Measurements from ENCODE around the gene MYO7B.

The MYO7B gene

DNA sequence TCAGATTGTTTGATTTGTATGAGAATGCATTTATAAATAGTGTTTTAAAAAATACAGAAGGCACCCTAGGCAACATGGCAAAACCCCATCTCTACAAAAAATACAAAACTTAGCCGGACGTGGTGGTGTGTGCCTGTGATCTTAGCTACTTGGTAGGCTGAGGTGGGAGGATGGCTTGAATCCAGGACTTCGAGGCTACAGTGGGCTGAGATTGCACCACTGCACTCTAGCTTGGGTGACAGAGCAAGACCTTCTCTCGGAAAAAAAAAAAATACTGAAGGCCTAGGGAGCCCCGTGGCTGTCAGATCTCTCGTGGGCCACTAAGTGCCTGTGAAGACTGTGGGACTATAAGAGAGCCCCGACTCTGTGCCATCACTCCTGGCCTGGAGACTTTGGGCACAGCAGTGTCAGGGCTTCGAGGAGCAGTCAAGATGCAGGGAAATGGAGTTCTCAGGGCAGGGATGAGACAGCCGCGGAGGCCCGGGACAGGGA is 40.5 kb downstream of the MYO7B start:
- no peak for DNase-seq

DNA sequence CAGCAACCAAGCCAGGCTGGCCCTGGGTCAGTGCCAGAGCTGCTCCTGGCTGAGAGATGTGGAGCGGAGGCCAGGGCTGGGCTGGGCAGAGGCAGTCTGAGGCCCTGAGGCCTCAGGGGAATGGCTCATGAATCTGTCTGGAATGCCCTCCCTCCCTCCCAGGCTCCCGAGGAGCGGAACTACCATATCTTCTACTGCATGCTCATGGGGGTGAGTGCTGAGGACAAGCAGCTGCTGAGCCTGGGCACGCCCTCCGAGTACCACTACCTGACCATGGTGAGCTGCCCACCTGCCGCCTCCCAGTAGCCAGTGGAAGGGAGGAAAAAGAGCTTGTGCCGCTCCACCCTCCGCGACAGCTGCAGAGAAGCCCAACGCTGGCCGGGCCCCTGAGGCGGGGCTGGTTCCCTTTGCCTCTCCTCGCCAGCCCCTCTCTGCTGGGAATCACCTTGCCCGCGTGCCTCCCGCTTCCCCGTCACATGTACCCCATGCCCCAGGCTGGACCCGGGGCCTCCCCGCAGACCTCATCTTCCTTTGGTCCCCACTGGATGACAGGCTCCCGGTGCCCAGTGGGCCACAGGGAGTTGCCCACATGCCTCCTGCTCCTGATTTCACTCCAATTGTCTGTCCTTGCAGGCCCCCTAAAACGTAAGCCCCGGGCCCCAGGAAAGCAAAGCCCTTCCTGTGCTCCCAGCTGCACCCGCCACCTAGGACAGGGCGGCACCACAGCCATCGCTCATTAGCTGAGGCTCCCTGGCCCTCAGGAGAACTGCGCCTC is 41.1 kb downstream of the MYO7B start:
- peak in 1 of 2 experiments; percentile 41 for DNase-seq

DNA sequence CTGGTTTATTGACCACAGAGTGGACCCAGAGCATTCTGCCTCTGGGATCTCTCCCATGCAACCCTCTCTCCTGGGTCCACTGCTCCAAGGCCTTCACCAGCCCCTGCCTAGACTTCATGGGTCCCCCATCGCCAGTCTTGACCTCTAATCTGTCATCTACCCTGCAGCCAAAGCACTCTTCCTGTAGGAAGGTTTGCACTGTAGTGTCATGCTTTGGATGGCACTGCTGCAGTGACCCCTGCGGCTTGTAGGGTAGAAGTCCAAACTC is 41.7 kb downstream of the MYO7B start:
- DNase-seq = no peak

DNA sequence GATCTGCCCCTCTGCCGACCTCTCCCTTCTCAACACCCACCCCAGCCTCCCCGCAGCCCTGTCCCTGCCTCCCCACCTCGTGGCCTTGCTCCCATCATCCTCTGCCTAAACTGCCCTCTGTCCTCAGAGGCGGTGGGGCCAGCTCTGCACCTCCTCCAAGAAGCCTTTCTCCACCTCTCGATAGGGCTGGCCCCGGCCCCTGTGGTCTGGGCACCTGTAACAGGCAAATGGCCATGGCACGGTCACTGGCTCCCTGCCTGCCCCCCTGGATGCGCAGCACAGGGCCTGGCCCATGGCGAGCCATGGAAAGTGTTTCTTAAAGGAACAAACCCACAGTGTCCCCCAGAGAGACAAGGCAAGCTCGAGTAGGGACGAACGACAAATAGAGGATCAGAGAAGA is 42.0 kb downstream of the MYO7B start:
- DNase-seq = no peak

DNA sequence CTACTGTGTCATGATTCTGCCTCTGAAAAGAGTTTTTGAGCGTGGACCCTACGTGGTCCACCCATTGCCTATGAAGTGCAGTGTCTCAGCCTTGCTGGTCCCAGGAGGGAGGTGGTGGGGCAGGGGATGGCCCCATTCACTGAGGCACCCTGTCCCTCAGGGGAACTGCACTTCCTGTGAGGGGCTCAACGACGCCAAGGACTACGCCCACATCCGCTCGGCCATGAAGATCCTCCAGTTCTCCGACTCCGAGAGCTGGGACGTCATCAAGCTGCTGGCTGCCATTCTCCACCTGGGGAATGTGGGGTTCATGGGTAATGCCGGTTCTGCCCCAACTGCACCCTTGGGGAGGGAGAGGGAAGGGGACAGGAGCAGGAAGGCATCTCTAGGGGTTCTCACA is 42.5 kb downstream of the MYO7B start:
- DNase-seq = no peak

DNA sequence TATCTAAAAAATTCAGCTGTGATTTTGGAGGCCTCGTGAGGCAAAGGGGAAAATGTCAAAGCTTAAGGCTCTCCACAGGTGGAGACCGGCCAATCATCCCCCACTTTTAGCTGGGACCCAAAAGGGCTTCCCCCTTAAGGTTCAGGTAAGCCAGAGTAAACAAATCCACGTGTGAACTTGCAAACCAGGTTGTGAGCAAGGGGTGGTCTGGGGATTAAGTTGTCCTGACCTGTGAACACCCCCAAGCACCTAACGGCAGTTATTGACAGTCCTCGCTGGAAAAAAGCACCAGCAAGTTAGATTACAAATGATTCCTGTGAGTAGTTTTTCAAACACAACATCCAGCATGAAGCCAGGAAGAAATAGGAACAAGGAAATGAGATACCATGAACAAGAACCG is 42.9 kb downstream of the MYO7B start:
- DNase-seq = no peak

DNA sequence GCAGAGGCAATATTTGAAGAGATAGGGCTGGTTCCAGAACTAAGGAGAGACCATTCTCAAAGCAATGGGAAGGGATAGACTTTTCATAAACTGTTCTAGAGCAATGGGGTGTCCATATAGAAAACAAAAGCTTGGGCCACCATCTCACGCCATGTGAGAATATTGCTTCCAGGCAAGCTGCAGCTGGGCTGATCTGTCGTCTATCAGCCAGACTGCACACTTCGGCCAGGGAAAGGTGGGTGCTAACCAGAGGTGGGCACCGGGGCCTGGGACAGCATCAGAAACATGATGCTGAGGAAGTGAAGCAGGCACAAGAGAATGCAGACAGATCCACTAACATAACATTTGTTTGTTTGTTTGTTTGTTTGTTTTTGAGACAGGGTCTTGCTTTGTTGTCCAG is 43.7 kb downstream of the MYO7B start:
- DNase-seq = no peak

DNA sequence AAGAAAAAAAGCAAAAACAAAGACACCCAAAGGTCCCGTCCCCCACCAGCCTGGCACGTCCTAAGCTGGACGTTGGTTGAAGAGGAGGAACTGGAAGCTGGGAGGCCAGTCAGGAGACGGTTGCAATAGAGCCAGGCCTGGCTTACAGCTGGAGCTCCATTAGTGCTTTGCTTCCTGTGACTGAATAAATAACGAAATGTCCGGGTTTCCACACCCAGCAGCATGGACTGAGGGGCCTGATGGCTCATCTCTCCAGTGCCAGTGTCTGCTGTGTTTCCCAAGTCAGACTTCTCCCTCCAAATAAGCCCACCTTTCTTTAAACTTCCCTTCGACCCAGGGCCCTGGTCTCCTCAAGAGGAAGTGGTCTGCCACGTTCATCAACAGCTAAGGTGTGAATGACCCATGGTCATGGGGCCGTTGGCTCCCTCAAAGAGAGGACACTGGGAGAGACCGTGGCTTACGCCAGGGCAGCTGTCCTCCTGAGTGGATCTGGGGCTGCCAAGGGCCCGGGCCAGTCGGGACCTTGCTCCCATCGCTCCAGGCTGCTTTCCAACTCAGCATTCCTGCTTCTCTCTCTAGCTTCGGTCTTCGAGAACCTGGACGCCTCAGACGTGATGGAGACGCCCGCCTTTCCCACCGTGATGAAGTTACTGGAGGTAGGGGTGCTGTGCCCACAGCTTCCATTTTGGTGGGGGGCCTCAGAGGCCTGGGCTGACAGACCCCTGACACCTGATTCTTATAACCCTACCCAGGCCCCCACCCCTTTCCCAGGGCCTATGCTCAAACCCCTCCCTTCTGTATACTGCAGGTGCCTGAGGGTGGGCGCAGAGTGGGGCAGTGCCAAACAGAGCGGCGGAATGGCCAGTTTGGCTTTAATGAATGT is 44.9 kb downstream of the MYO7B start:
- no peak for DNase-seq

DNA sequence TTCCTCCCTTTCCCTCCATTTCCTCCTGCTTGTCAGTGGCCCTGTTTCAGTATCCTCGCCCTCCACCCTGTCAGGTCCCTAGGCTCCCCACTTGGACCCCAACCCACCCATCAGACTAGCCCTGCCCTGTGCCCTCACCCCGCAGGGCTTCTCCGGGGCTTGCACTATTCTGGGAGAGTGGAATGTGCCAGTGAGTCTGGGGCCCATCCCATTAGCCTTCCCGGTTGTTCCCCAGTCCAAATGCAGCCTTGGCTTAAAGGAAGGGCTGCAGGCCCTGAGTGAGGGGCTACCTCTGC is 45.5 kb downstream of the MYO7B start:
- DNase-seq = no peak

DNA sequence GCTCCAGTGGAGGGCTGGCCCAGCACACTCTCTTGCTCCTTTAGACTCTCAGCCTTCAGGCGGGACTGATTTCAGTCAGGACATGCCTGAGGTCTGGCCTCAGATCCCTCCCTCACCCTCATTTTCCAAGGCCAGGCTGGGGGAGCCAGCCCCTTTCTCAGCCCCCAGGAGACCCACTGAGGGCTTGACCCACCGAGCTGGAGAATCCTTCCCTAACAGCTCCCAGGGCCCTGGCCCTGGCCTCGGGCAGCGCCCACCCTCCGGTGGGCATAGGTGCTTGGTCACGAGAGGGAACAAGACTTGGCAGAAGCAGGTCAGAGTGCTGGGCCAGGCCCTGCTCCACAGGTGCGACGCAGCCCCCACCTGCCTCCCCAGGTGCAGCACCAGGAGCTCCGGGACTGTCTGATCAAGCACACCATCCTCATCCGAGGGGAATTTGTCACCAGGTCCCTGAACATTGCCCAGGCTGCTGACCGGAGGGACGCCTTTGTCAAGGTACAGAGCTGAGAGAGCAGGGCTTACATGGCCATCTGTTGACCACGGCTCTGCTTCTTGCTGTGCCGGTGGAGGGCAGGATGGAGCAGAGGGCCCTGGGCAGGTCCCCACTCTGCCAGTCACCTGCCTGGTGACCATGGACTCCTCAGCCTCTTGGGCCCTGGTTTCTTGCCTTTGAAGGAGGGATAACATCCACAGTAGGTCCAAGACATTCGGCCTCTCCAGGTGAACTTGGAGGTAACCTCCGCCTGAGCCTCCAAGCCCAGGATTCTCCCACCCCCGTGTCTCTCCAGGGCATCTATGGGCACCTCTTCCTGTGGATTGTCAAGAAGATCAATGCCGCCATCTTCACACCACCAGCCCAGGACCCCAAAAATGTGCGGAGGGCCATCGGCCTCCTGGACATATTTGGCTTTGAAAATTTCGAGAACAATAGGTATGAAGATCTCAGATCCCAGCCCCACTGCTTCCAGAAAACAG is 46.3 kb downstream of the MYO7B start:
- DNase-seq = no peak

DNA sequence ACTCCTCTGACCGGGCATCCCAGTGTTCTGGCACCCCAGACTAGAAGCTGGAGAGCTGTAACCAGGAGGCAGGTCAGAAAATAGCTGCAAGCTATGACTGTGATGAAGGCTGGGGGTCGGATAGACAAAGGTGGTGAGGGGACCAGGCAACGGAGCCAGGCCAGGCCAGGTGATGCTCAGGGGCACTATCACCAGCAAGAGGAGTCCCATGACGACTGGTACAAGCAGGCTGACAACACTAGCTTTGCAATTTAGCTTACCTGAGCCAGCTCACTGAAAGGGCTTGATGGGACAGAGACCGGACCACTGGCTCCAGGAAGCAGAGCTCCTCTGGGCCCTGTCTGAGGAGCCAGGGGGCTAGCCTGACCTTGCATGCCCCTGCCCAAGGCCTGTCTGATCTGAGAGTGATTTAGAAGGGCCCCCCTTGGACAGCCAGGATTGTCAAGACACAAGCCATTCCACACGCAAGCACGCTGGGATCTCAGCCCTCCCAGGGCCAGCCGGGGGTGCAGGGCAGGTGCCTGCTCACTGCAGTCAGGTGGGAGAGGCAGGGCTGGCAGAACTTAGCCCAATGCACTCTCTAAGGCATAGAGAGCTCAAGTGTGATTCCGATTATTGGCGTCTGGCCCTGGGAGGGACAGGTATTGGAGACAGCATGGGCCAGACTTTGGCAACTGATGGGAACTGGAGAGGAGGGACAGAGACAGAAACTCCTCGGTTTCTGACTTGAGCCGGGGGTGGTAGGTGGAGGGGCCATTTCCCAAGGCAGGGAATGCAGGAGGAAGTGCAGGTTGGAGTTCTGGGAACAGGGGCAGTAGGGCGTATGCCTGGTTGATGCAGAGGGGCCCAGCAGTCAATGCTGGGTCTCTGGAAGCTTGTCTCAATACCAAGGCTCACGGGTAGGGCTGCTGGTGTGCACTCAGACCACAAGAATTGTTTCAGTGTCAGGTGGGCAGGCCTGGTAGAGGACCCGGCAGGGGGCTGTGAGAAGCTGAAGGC is 47.7 kb downstream of the MYO7B start:
- DNase-seq = no peak

DNA sequence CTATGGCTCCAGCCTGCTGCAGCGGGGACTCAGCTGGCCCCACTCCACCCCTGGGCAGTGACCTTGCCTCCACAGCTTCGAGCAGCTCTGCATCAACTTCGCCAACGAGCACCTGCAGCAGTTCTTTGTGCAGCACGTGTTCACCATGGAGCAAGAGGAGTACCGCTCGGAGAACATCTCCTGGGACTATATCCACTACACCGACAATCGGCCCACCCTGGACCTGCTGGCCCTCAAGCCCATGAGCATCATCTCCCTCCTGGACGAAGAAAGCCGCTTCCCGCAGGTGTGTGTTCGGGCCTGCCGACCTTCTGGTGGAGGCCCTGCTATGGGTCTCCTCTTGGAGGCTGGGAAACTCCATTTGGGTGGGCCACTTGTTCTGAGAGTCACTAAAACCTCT is 48.6 kb downstream of the MYO7B start:
- no peak for DNase-seq

DNA sequence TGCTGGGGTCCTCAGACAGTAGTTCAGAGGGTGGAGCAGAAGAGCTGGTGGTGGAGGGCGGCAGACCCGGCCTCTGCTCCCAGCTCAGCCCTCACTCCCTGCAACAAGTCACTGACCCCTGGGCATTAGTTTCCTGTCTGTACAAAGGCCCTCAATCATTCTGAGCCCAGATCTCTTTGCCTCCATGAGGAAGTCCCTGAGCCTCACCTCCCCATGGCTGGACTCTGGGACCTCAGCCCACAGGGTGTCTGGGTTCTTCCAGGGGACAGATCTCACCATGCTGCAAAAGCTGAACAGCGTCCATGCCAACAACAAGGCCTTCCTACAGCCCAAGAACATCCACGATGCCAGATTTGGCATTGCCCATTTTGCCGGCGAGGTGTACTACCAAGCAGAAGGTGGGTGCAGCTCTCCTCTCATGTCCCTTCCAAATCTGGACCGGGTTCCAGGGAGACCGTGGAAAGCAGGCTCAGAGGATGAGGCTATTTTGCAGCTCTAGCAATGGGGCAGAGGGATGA is 49.1 kb downstream of the MYO7B start:
- DNase-seq = no peak

DNA sequence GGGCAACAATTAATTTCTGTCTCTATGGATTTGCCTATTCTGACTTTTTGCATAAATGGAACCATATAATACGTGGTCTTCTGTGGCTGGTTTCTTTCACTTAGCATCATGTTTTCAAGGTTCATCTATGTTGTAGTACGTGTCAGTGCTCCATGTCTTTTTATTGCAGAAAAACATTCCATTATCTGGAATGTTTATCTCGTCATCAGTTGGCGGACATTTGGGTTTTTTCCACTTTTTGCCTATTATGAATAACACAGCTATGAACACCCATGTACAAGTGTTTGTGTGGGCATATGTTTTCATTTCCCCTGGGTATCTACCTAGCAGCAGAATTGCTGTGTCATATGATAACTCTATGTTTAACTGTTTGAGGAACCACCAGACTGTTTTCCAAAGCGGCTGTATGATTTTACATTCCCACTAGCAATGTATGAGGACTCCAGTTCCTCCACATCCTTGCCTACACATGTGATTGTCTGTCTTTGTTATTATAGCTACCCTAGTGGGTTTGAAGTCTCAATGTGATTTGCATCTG is 49.9 kb downstream of the MYO7B start:
- no peak for DNase-seq

DNA sequence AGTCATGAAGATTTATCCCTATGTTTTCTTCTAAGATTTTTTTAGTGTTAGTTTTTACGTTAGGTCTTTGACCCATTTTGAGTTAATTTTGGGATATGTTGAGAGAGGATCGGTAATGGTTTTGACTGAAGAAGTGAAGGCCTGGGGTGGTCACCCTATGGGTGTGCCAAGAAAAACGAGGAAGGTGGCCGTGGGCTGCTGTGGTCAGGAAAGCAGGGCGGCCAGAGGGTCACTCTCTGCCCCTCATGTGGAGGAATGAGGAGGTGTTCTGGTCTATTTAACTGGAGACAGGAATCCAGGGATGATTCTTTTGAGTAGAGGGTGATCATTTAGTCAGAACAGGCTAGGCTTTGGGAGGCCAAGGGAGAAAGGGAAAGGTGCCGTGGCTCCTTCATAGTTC is 50.7 kb downstream of the MYO7B start:
- no peak for DNase-seq

DNA sequence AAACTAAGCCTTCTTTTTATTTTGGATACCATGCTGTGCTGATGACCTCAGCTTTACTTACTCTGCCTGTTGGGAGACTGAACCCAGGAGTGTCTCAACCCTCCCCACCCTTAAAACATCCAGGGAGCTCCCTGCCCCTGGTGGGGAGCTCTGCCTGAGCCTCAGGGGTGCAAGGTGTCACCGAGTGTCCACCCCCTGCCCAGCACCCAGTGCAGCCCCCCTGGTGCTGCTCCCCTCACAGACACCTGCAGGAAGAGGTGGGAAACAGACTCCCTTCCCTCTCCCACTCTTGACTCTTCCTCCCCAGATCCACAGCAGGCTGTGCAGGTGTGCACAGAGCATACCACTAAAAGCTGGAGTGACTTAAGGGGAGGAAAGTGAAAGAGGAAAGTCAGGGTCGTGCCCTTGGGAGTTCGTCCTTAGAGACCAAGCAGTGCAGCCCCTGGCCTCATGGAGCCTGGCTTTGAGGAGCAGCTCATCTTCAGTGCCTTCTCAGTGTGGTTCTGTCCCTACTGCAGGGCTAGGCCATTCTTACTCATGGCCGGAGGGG is 51.3 kb downstream of the MYO7B start:
- DNase-seq = no peak

DNA sequence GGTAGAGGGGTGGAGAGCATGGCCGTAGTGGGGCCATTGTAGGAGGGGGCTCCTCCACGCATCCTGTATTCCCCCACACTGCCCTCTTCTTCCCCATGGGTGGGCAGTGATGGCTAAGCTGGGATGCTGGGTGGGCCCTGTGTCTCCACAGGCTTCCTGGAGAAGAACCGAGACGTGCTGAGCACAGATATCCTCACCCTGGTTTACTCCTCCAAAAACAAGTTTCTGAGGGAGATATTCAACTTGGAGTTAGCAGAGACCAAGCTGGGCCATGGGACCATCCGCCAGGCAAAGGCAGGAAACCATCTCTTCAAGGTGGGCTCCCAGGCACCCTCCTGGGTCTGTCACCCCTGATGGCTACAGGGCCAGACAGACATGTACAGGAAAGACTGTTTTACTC is 52.8 kb downstream of the MYO7B start:
- no peak for DNase-seq

DNA sequence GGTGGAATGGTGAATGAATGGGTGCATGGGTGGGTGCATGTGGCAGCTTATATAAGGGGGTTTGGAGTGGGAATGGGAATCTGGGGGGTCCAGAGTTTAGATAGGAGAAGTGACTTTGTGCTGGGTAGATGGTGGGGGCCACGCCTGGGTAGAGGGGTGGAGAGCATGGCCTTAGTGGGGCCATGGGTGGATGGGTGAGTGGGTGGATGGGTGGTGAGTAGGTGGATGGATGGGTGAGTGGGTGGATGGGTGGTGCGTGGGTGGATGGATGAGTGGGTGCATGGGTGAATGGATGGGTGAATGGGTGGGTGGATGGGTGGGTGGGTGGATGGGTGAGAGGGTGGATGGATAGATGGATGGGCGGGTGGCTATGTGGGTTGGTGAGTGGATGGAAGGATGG is 53.9 kb downstream of the MYO7B start:
- no peak for DNase-seq

DNA sequence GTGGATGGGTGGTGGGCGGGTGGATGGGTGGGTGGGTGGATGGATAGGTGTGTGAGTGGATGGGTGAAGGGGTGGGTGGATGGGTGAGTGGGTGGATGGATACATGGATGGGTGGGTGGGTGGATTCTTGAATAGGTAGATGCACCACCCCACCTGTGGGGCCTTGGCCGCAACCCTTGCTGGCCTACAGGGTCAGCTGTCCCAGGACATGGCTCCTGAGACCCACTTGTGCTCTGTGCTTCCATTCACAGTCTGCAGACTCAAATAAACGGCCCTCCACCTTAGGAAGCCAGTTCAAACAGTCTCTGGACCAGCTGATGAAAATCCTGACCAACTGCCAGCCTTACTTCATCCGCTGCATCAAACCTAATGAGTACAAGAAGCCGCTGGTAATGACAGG is 54.4 kb downstream of the MYO7B start:
- no peak for DNase-seq

DNA sequence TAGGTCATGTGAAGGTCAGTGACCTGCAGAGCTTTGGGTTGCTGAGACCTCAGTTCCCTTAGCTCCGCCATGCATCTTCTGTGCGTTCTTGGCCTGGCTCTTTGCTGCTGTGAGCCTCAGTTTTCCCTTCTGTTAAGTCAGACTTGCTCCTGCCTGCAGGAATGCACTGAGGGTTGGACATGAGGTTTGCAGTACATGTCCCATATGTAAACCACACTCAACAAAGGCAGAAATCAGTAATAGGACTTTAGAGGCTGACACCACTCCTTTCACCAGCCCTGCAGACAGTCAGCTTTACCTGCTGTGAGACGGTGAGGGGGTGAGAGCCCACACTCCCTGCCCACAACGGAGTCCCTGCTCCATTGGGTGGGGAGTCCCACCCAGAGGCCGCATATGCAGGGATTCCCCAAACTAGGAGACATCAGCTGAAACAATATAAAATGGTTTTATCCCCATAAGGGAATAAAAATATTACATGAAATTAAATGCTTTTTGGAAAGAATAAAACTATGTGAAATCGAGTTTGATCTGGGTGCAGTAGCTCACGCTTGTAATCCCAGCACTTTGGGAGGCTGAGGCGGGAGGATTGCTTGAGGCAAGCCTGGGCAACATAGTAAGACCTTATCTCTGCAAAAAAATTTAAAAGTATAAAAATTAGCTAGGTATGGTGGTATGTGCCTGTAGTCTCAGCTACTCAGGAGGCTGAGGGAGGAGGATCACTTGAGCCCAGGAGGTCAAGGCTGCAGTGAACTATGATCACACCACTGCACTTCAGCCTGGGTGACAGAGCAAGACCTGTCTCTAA is 55.1 kb downstream of the MYO7B start:
- no peak for DNase-seq
